HepG2 (cell line): Measurements from ENCODE around the gene PGGT1B. TPM values are rescaled to one million over a fixed set of nuclear protein-coding genes. Genes with fewer than 3 reads are reported as not detected.

Experiments used
- DMAP1 ChIP-seq: IDR thresholded peaks from 2 replicates; pipeline ENCODE4 v1.6.1; 2016
- EED ChIP-seq: sonication (generic); formaldehyde crosslinking; IDR thresholded peaks from 2 replicates; pipeline ENCODE4 v1.5.0; 2020; ENCODE audit warnings: mild to moderate bottlenecking, missing genetic modification reagents
- ELF3 ChIP-seq: IDR thresholded peaks from 2 replicates; pipeline ENCODE4 v1.6.1; 2016; ENCODE audit warnings: missing genetic modification reagents, missing compliant biosample characterization
- GPN1 ChIP-seq: sonication (generic); formaldehyde crosslinking; IDR thresholded peaks from 2 replicates; pipeline ENCODE4 v1.5.1; 2020; ENCODE audit warnings: missing genetic modification reagents, borderline replicate concordance
- IKZF4 ChIP-seq: sonication (generic); formaldehyde crosslinking; IDR thresholded peaks from 2 replicates; pipeline ENCODE4 v1.5.1; 2020; ENCODE audit warnings: borderline replicate concordance, mild to moderate bottlenecking, low read depth, missing genetic modification reagents; ENCODE audit errors: not compliant biosample characterization
- JDP2 ChIP-seq: sonication (generic); formaldehyde crosslinking; IDR thresholded peaks from 2 replicates; pipeline ENCODE4 v1.8.1; 2022; ENCODE audit warnings: missing genetic modification reagents, borderline replicate concordance
- PAF1 ChIP-seq: IDR thresholded peaks from 2 replicates; pipeline ENCODE4 v1.6.1; 2016; ENCODE audit warnings: missing genetic modification reagents, missing compliant biosample characterization
- POLR2AphosphoS2 ChIP-seq: IDR thresholded peaks from 2 replicates; pipeline ENCODE4 v1.6.1; 2011; ENCODE audit warnings: low read depth, low read length, improper control_type of control experiment
- REPIN1 ChIP-seq: sonication (generic); formaldehyde crosslinking; IDR thresholded peaks from 2 replicates; pipeline ENCODE4 v1.8.0; 2022; ENCODE audit warnings: missing genetic modification reagents, low read depth, mild to moderate bottlenecking, borderline replicate concordance
- SIX4 ChIP-seq: sonication (generic); formaldehyde crosslinking; IDR thresholded peaks from 2 replicates; pipeline ENCODE4 v1.4.0; 2020; ENCODE audit warnings: missing genetic modification reagents
- YY1 ChIP-seq: IDR thresholded peaks from 2 replicates; pipeline ENCODE4 v1.6.1; 2011; ENCODE audit warnings: low read length, low read depth, moderate library complexity, mild to moderate bottlenecking; ENCODE audit not compliant: insufficient read depth, insufficient replicate concordance
- ZNF350 ChIP-seq: sonication (generic); formaldehyde crosslinking; IDR thresholded peaks from 2 replicates; pipeline ENCODE4 v1.4.0; 2020; ENCODE audit warnings: mild to moderate bottlenecking, low read depth, missing genetic modification reagents, borderline replicate concordance
- ZNF460 ChIP-seq: sonication (generic); formaldehyde crosslinking; IDR thresholded peaks from 2 replicates; pipeline ENCODE4 v1.5.1; 2020; ENCODE audit warnings: missing genetic modification reagents, mild to moderate bottlenecking, borderline replicate concordance
- ZNF781 ChIP-seq: sonication (generic); formaldehyde crosslinking; IDR thresholded peaks from 2 replicates; pipeline ENCODE4 v1.5.1; 2020; ENCODE audit warnings: borderline replicate concordance, mild to moderate bottlenecking, missing genetic modification reagents; ENCODE audit errors: not compliant biosample characterization
- polyA plus RNA-seq, 8 experiments: library from polyadenylated mRNA; depleted of rRNA in 3 of 8; stranded (reverse) in 7 of 8; unstranded in 1 of 8; fragments of >200 nt; fragmentation: Illumina TruSeq in 4 of 8; extraction: Trizol in 4 of 8; gene quantifications; 2 replicates each; pipeline versions ENCODE4 v1.2.1 to v1.2.3, GENCODE V29; 2011 to 2016; ENCODE audit warnings: low read depth in 4 of 8, missing spikeins in 1 of 8, mixed read lengths in 1 of 8; ENCODE audit not compliant: insufficient read depth in 1 of 8
- total RNA-seq, 5 experiments: library from RNA; depleted of rRNA; stranded (reverse); fragments of >200 nt; fragmentation: Illumina TruSeq; extraction: Trizol; gene quantifications; 2 replicates each; pipeline ENCODE4 v1.2.3, GENCODE V29; 2016; ENCODE audit warnings: low read depth in 1 of 5
- TF ChIP-seq, protein P1 (sequence below): sonication (generic); formaldehyde crosslinking; IDR thresholded peaks from 2 replicates; pipeline ENCODE4 v1.9.0; 2021; ENCODE audit warnings: mild to moderate bottlenecking, missing genetic modification reagents
- TF ChIP-seq, protein P2 (sequence below): sonication (generic); formaldehyde crosslinking; IDR thresholded peaks from 2 replicates; pipeline ENCODE4 v1.5.1; 2020; ENCODE audit warnings: mild to moderate bottlenecking, moderate library complexity, missing genetic modification reagents
- TF ChIP-seq, protein P3 (sequence below): sonication (generic); formaldehyde crosslinking; IDR thresholded peaks from 2 replicates; pipeline ENCODE4 v1.4.0; 2020; ENCODE audit warnings: missing genetic modification reagents, mild to moderate bottlenecking, borderline replicate concordance

Gene PGGT1B
- total and polyA plus RNA-seq, 2 of the 13 experiments (the other 11 are each of a cell fraction or from before 2014, with no cell fraction given) = 2.4 to 42.7 TPM

DNA sequence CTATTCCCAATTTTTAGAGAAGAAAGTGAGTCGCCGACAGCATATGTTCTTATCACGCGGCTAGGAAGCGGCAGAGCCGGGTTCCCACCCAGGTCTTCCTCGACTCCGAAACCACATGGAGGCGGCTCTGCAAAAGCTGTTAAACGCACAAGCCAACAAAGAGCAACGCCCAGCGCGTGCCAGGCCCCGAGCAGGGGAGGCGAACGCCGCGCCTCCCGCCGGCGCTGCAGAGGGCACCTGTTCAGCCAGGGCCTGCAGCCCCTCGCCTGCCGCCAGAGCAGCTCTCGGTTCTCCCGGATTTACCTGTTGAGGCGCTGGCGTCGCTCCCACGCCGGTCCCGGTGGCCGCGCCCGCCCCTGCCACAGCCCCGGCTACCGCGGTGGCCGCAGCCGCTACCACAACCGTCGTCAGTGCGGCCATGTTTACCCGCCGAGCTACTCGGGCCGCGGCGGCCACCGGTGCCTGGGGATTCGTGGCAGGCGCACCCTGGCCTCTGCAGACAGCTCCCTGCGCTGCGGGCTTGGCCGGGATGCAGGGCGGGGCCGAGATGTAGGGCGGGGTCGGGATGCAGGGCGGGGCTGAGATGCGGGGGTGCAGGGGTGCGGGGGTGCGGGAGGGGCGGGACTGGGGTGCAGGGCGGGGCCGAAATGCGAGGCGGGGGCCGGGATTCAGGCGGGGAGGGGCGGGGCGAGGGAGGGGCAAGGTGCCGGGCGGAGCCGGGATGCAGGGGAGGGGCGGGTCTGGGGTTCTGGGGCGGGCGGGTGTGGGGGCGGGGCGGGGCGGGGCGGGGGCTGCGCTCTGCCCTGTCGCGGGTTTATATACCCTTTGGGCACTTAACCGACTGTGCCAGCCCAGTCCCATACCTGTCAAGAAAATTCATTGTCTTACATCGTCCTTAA is 33.7 kb upstream of the PGGT1B start, which contains the start of gene CCDC112 (continued):
- no peak for TF ChIP-seq ZNF350 (CRISPR knock-in tag)
- no peak for TF ChIP-seq ELF3 (CRISPR knock-in tag)
- TF ChIP-seq YY1 = peak; percentile 87
- no peak for TF ChIP-seq GPN1
- no peak for TF ChIP-seq EED
- no peak for TF ChIP-seq ZNF781 (CRISPR knock-in tag)
- TF ChIP-seq, protein P1, sequence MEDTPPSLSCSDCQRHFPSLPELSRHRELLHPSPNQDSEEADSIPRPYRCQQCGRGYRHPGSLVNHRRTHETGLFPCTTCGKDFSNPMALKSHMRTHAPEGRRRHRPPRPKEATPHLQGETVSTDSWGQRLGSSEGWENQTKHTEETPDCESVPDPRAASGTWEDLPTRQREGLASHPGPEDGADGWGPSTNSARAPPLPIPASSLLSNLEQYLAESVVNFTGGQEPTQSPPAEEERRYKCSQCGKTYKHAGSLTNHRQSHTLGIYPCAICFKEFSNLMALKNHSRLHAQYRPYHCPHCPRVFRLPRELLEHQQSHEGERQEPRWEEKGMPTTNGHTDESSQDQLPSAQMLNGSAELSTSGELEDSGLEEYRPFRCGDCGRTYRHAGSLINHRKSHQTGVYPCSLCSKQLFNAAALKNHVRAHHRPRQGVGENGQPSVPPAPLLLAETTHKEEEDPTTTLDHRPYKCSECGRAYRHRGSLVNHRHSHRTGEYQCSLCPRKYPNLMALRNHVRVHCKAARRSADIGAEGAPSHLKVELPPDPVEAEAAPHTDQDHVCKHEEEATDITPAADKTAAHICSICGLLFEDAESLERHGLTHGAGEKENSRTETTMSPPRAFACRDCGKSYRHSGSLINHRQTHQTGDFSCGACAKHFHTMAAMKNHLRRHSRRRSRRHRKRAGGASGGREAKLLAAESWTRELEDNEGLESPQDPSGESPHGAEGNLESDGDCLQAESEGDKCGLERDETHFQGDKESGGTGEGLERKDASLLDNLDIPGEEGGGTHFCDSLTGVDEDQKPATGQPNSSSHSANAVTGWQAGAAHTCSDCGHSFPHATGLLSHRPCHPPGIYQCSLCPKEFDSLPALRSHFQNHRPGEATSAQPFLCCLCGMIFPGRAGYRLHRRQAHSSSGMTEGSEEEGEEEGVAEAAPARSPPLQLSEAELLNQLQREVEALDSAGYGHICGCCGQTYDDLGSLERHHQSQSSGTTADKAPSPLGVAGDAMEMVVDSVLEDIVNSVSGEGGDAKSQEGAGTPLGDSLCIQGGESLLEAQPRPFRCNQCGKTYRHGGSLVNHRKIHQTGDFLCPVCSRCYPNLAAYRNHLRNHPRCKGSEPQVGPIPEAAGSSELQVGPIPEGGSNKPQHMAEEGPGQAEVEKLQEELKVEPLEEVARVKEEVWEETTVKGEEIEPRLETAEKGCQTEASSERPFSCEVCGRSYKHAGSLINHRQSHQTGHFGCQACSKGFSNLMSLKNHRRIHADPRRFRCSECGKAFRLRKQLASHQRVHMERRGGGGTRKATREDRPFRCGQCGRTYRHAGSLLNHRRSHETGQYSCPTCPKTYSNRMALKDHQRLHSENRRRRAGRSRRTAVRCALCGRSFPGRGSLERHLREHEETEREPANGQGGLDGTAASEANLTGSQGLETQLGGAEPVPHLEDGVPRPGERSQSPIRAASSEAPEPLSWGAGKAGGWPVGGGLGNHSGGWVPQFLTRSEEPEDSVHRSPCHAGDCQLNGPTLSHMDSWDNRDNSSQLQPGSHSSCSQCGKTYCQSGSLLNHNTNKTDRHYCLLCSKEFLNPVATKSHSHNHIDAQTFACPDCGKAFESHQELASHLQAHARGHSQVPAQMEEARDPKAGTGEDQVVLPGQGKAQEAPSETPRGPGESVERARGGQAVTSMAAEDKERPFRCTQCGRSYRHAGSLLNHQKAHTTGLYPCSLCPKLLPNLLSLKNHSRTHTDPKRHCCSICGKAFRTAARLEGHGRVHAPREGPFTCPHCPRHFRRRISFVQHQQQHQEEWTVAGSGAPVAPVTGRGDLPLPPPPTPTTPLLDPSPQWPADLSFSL (CRISPR knock-in tag) = no peak
- TF ChIP-seq ZNF460 (CRISPR knock-in tag) = no peak
- 0 out of 2 replicates have a peak, but pooled peaks have one; percentile 41 for TF ChIP-seq REPIN1
- TF ChIP-seq, protein P2, sequence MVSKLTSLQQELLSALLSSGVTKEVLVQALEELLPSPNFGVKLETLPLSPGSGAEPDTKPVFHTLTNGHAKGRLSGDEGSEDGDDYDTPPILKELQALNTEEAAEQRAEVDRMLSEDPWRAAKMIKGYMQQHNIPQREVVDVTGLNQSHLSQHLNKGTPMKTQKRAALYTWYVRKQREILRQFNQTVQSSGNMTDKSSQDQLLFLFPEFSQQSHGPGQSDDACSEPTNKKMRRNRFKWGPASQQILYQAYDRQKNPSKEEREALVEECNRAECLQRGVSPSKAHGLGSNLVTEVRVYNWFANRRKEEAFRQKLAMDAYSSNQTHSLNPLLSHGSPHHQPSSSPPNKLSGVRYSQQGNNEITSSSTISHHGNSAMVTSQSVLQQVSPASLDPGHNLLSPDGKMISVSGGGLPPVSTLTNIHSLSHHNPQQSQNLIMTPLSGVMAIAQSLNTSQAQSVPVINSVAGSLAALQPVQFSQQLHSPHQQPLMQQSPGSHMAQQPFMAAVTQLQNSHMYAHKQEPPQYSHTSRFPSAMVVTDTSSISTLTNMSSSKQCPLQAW (CRISPR knock-in tag) = no peak
- peak; percentile 71; the same call in 1 of the 2 replicates for TF ChIP-seq DMAP1 (CRISPR knock-in tag)
- no peak for TF ChIP-seq POLR2AphosphoS2
- TF ChIP-seq, protein P3, sequence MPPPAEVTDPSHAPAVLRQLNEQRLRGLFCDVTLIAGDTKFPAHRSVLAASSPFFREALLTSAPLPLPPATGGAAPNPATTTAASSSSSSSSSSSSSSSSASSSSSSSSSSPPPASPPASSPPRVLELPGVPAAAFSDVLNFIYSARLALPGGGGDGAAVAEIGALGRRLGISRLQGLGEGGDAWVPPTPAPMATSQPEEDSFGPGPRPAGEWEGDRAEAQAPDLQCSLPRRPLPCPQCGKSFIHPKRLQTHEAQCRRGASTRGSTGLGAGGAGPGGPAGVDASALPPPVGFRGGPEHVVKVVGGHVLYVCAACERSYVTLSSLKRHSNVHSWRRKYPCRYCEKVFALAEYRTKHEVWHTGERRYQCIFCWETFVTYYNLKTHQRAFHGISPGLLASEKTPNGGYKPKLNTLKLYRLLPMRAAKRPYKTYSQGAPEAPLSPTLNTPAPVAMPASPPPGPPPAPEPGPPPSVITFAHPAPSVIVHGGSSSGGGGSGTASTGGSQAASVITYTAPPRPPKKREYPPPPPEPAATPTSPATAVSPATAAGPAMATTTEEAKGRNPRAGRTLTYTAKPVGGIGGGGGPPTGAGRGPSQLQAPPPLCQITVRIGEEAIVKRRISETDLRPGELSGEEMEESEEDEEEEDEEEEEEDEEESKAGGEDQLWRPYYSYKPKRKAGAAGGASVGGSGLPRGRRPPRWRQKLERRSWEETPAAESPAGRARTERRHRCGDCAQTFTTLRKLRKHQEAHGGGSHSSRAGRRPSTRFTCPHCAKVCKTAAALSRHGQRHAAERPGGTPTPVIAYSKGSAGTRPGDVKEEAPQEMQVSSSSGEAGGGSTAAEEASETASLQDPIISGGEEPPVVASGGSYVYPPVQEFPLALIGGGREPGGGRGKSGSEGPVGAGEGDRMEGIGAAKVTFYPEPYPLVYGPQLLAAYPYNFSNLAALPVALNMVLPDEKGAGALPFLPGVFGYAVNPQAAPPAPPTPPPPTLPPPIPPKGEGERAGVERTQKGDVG = no peak
- no peak for TF ChIP-seq SIX4 (CRISPR knock-in tag)
- no peak for TF ChIP-seq JDP2 (CRISPR knock-in tag)
- TF ChIP-seq IKZF4 (CRISPR knock-in tag) = no peak
- no peak for TF ChIP-seq PAF1 (CRISPR knock-in tag)
